M059J (cell line): Measurements from ENCODE around the gene COMP. TPM values are rescaled to one million over a fixed set of nuclear protein-coding genes. Genes with fewer than 3 reads are reported as not detected.

Experiments
- DNase-seq: peaks from one replicate; pipeline ENCODE4 v3.0.0-alpha.2; 2012; ENCODE audit warnings: low read depth
- total RNA-seq: library from RNA; depleted of rRNA; stranded (reverse); fragments of >200 nt; shearing (Covaris generic); gene quantifications from 2 replicates; pipeline ENCODE4 v1.2.3, GENCODE V29; 2014

Gene COMP
- total RNA-seq, 1 experiment from 2014 or later: not detected

DNA sequence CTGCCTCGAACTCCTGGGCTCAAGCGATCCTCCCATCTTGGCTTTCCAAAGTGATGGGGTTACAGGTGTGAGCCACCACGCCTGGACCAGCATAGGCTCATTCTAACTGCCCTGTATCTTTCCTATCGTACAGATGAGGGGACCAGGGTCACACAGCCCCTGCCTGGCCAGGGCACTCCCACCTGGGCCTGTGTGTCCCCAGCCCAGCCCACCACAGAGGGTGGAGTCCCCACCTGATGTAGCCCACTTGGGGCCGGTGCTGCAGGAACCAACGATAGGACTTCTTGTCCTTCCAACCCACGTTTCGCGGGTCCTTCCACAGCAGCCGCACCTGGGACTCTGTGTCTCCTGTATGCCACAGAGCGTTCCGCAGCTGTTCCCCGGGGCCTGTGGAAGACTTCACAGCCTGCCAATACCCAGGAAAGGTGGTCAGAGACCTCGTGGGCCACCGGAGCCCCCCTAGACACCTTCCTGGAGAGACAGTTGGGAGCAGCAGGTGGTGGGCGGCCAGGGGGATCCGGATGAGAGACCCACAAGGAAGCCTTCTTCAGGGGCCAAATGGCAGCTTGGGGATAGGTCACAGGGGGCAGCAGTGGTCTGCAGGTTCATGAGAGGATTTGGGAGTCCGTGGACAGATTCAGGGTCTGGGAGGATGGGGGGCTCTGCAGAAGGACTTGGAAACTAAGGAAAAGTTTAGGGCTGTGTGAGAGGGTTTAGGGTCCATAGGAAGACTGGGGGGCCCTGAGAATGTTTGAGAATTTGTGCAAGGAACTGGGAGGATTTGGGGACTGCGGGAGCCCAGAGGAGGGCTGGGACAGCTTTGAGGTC is 6.9 kb downstream of the COMP start:
- no peak for DNase-seq

DNA sequence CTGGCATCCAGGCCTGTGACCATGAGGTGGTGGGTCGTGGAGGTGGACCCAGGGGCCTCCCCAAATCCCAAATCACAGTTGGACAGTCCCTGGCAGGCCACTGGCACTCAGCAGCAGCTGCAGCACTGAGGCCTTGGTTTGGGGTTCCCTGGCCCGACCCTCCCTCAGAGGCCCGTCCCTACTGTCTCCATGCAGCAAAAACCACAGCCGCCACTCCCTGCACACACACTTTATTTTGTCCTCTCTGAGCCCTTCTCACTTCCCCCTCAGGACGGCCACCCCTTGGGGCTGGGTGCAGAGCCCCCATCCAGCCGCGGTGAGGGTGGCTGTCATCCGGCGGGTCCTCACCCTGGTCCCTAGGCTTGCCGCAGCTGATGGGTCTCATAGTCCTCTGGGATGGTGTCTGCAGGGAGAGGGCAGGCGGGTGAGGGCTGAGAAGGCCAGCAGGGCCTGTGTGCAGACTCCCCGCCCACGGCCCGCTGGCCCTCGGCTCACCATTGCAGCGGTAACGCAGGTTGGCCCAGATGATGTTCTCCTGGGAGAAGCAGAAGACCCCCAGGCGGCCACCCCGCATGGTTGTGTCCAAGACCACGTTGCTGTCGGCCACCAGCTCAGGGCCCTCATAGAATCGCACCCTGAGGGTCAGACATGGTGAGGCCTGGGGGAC is 8.4 kb downstream of the COMP start:
- no peak for DNase-seq

DNA sequence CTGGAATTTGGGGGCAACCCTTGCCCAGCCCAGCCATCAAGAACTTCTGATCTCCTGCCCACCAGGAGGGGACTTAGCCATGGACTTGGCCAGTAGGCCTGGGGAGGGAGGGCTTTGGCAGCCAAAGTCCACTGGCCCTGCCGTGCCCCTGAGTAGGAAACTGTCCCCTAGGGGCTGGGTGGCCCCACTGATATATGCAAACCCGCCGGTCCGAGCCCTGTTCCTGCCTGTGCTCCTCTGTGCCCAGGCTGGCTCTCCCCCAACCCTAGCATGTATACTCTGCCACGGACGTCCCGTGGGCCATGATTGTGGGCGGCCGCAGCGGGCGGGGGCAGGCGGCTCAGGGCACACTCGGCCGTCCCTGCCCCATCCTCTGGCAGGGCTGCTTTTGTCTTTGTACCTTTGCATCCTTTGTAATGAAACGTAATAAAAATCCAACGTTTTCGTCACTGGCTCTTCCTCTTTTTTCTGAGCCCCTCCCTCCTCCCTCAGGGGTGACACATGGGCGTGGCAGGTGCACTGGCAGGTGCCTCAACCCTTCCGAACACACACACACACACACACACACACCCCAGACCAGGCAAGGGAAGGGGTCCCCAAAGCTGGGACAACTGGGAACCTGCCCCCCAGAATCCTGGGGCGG is 9.1 kb downstream of the COMP start:
- no peak for DNase-seq

DNA sequence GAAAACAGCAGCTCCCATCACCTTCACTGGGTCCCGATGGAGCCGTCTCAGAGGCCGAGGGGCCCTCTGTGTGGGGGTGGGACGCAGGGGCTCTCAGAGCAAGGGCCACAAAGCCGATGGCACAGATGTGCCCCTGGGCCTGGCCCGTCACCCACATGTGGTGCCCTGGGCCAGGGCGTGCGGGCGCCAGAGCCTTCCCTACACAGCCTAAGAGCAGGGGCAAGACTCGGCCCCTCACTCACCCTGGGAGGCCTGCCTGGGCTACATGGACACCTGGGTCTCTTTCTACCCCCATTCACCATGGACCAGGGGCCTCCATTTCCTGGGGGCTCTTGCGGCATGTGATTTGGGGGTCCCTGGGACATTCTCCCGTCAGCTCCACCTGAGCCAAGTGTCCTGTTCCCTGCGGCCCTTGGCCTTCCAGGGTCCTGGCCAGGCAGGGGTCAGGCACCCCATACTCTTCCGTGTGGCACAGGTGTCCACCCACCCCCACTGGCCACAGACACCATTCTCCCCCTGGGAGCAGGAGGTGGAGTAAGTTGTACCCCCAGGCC is 10.0 kb downstream of the COMP start:
- no peak for DNase-seq

DNA sequence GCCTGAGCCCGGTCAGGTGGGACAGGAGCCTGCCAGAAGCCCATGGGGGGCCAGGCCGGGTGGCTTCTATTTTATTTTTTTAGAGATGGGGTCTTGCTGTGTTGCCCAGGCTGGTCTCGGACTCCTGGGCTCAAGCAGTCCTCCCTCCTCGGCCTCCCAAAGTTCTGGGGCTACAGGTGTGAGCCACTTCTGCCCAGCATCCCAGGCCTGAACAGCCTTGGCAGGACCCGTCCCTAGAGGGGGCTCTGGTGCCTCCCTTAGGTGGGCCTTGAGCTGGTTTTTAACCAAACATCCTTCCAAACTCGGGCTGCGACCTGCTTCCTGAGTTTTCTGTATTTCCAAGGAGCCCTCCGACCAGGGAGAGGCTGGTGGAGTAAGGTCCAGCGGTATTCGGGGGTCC is 10.5 kb downstream of the COMP start:
- DNase-seq: no peak

DNA sequence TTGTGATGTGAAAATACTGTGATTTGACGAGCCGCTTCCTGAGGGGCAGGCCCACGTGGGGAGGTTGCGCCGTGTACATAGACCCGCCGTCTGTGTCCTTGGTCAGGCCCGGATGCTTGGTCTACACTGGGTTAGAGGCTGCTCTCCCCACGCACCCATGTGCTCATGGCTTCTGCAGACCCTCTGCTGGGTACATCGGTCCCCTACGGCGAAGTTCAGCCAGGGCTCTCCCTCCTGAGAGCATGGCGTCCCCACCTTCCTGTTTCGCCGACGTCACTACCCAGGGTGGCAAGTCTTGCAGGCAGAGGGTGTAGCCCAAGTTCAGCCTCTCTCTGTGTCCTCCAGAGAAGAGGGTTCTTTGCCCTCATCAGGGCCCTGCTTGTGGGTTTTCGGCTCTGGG is 11.0 kb downstream of the COMP start:
- no peak for DNase-seq

DNA sequence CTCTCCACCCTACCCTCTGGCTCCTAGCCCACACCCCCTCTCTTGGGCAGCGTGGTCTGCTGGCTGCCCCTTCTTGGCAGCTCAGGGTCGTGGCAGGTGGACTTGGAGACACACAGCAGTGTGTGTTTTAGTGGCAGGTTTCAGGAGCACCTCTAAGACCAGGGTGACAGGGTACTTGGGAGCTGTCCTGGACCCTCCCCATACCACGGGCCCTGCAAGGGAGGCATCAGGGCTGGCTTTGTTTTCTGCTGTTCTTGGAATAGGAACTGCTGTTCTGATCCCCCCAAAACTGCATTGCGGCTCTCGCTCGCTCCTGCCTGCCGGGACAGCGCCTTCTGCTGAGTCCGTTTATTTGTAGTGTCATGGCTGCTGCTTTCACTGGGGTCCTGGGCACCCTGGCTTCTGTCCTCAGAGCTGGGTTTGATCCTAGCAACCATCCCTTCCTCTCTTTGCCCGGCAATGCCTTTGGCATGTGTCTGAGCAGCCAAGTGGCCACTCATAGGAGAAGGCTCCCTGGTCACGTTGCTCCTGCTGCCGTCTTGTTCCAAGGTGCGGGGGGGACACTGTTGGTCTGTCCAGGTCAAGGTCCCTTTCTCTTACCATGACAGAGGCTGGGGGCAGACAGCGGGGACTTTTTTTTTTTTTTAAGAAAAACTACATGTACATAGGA is 12.1 kb downstream of the COMP start:
- no peak for DNase-seq

DNA sequence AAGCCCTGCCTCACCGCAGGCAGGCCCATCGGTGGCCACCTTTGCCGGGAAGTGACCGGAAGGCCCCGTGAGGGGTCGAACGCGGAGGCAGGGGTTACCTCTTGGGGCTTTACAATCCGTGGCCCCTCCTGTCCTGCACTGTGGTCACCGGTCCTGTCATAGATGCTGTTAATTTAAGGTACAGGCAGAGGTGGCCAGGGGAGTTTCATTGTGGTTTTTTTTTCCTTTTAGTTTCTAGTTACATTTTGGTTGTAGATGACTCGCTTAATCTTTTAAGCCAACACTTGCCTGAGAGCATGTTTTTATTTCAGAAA is 13.1 kb downstream of the COMP start:
- DNase-seq: peak; percentile 29

DNA sequence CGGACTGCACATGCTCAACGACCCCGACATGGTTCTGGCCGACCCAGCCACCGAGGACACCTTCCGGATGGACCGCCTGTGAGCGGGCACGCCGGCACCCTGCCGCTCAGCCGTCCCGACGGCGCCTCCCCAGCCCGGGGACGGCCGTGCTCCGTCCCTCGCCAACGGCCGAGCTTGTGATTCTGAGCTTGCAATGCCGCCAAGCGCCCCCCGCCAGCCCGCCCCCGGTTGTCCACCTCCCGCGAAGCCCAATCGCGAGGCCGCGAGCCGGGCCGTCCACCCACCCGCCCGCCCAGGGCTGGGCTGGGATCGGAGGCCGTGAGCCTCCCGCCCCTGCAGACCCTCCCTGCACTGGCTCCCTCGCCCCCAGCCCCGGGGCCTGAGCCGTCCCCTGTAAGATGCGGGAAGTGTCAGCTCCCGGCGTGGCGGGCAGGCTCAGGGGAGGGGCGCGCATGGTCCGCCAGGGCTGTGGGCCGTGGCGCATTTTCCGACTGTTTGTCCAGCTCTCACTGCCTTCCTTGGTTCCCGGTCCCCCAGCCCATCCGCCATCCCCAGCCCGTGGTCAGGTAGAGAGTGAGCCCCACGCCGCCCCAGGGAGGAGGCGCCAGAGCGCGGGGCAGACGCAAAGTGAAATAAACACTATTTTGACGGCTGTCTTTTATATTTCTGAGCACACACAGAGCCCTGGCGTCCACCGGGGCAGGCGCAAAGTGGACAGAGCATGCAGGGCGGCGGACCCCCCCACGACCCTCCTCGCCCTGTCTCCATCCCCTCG is 13.6 kb downstream of the COMP start:
- DNase-seq: no peak

DNA sequence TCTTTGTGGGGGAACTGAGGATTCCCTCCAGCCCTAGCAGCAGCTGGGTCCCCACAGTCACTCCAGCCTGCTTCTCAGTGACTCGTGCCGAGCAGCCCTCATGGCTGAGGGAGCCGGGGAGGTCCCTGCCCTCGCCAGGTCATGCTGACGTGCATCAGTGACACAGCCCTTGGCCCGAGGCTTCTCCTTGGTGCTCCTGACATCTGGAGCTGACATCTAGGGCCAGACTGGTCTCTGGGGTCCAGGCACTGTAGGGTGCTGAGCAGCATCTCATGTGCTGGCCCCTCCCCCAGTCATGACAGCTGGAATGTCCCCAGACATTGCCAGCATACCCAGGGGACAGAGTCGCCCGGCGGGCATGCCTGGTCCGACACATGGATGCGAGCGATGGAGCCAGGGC is 14.4 kb downstream of the COMP start:
- peak; percentile 67 for DNase-seq

DNA sequence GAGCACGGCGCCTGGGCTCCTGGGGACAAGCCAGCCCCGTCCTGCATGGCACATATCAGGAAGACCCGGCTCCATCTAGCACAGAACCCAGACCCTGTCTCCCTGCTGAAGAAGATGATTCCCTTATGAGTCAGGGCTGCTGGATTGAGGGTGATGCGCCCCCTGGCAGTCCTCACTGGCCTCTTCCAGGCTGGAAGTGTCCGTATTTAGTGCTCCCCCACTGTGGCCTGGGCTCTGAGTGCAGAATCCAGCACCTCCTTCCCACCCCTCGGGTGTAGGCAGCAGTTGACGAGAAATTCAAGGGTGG is 14.9 kb downstream of the COMP start:
- DNase-seq: peak; percentile 77

DNA sequence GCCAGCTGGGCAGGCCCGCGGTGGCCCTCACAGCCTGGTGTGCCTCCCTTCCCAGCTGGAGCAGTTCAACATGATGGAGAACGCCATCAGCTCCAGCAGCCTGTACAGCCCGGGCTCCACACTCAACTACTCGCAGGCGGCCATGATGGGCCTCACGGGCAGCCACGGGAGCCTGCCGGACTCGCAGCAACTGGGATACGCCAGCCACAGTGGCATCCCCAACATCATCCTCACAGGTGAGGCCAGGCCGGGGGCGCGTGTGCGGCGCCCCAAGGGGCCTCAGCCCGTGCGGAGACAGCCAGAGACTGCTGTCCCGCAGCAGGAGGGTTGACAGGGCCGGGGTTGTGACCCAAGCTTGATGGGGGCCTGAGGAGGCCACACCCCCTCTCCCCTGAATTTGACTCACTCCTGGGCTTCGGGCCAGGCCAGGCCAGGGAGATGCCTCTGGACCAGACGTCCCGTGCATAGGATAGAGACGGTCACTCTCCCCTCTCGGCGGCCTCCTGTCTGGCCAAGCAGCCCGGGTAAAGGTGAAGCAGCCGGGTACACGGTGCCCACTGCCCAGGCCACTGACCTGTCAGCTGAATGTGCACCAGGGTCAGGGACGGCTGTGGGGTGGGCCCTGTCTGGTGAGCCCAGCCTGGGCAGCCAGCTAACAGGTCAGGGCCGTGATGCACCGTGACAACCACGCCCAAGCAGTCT is 15.4 kb downstream of the COMP start:
- DNase-seq: peak; percentile 86

DNA sequence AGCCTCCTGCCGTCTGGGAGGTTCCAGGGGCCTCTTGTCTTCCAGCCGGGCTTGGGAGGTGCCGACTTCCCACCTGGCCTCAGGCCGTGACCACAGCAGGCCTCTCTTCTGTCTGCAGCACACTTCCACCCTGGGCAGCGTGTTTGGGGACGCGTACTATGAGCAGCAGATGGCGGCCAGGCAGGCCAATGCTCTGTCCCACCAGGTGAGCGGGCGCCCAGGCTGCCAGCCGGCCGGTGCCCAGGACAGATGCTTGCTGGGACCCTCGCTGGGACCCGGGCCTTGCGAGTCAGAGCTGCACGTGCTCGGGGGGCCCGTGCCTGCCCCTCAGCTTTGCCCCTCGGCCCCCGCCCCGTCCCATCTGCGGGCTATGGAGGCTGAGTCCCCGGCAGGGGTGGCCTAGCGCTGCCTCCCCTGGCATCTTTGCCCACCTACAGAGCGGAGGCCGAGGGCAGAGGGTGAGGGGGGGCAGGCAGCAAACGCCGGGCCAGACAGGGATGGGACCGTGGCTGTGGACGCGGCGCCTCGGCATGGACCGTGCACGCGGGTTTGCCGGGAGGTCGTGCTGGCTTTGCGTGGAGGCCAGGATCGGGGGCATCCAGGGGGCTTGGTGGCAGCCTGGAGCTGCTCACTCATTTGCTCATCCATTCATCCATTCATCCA is 16.2 kb downstream of the COMP start:
- no peak for DNase-seq

DNA sequence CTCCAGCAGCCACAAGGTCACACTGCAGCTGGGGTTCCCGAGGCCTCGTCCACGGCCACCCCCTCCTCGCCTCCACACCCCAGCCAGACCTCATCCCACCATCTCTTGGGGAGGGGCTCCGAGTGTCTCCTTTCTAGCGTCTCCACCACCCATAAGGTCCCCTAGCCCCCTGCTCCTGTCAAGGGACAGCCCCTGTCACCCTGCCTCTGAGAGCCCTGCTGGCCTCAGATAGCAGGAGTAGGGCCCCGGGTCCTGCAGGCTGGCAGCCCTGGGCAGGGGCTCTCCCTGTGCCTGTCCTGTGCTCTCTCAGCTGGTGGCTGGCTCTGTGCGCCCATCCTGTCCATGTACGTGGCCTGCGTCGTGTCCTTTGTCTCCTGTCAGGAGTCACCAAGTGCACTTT is 17.0 kb downstream of the COMP start:
- no peak for DNase-seq

DNA sequence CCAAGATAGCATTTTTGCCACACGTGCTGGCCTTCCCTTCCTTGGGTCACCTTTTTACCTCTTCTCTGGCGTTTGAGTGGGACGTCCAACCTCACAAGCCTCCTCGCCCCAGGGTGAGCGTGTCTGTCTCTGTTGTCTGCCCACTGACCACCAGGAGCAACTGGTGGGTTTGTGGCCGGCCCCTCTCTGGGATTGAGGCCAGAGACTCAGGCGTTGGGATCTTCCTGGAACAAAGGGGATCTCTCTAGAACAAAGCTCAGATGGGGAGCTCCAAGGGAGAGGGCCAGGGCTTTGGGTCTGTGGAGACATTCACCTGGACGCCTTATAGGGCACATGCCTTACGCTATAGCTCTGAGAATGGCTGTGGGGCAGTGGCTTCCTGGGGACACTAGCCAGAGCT is 17.4 kb downstream of the COMP start:
- no peak for DNase-seq

DNA sequence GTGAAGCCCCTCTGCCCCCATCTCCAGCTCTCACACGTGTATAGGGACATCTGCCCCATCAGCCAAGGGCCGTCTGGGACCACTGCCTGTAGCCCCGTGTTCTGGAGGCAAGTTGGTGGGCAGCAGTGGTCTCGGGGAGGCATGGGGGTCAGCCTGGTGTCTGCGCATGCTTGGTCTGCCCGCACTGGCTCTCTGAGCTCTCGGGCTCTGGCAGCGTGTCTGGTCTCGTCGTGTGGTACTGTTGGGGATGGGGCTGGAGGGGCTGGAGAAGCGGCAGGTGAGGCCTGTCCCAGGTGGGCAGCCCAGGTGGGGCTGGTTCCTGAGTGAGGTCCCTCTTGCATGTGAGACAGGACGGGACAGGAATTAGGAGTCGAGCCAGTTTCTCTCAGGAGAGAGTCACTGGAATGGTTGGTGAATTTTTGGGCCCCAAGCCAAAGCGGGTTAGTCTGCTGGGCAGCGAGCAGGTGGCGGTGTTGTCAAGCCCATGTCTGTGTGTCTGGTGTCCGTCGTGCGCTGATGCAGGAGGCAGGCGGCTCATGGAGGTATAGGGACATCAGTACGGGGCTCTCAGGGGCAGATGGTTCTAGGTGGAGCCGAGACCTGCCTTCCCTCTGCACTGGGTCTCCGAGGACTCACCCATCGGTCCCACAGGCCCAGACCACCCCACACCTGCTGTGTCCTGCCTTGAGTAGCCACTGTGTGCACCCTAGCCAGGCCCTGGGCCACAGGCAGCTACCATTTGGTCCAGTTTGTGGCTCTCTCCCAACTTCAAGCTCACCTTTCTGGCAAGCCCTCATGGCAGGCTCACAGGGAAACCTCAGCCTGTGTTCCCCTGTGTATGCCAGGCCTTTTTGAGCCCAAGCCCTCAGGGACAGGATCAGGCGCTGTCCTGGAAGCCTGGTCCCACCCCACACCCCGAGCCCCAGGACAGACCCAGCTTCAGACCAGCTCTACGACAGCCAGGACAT is 18.2 kb downstream of the COMP start:
- no peak for DNase-seq

DNA sequence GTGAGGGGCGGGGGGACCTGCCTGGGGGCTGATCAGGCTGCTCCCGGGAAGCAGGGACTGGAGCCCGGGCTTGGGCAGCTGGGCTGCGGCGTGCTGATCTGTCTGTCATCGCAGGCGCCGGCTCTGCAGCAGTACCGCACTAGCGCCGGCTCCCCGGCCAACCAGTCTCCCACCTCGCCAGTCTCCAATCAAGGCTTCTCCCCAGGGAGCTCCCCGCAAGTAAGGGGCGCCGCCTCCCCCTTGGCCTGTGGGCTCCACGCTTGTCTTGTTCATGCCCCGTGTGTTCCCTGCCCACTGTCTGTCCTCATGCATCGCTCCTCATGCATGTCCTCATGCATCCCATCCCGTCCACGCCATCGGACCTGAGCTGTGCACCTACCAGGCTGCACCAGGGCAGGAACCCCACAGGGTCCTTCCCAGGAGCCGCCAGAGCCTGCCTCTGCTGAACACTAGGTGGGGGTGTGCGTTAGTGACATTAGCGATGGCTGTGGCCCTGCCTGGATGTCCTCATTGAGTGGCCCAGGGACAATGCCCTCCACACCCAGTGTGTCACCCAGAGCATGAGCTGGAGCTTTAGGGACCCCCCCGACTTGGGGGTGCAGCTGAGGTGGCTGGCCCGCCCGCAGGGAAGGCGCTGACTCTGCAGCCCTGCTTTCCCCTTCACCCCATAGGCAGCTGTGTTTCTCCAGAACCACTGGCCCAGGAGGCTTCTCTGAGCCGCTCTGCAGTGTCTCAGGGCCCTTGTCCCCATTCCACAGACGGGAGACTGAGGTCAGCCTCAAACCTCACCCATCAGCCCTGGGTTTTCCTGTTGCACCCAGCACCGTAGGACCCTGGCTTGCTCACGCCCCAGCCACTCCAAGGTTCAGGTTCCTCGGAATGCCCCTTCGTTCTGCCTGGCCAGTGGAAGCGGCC is 19.5 kb downstream of the COMP start:
- DNase-seq: no peak

DNA sequence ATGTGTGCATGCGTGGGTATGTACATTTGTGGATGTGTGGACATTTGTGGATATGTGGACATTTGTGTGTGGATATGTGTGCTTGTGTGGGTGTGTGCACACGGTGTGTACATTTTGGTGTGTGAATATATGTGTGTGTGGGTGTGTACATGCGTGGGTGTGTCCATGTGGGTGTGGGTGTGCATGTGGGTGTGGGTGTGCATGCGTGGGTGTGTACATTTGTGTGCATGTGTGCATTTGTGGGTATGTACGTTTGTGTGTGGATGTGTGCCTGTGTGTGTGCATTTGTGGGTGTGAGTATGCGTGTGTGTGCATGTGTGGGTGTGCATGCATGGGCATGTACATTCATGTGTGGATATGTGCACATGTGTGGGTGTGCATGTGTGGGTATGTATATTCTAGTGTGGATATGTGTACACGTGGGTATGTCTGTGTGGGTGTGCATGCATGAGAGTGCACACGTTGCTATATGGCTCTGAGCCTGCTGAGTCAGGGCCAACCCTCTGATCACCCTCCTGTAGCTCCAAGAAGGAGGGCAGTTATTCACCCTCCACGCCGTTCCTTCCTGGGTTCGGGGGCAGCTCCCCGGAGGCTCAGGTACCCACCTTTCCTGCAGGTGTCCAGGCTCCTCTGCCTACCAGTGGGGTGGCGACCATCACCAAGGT is 20.3 kb downstream of the COMP start:
- no peak for DNase-seq
